ENCODE results near the gene SIGLEC15. TPM values are rescaled to one million over a fixed set of nuclear protein-coding genes. Genes with fewer than 3 reads are reported as not detected.

SIGLEC15 gene
- polyA plus RNA-seq, 2 of the 4 experiments (the other 2 are of a cell fraction), result not detected

DNA sequence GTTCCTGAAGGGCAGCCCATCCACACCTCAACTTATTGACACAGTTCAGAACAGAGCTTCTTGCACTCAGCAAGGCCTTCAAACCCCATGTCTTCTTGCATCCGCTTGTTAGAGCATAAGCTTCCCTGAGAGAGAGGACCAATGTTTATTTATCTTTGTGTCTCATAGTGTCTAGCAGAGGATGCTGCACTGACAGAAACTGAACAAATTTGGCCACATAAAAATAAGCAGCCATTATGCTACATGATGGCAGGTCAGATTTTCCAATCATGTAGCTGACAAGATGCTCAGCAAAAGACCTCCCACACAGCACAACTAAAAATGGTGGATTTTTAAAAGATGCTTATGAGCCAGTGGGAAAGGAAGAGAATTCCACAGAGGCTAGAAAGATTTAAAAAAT, 38.1 kb upstream of the SIGLEC15 start:
- no peak overlapping the region for H3K4me2 ChIP-seq
- no peak overlapping the region for H3K27ac ChIP-seq
- DNase-seq (ENCODE audit: low read depth in 1 of 2, low spot score in 1 of 2), result no peak
- H3K4me1 ChIP-seq, result peaks cover 15% of the 10 kb centered on the region
- H3K4me3 ChIP-seq, result no peak overlapping the region
- POLR2A ChIA-PET, result no interaction called here
- no peak for FAIRE-seq
- 100% methylated on average over 1 of the region's 1 CpG for WGBS (ENCODE audit: missing lambda C conversion rate)
- no peaks in the 10 kb centered on the region for H3K9me3 ChIP-seq
- TF ChIP-seq CEBPB (IDR thresholded peaks at IDR 0.05) (no peak), RNF2 (IDR thresholded peaks at IDR 0.05; ENCODE audit: borderline replicate concordance, low read depth) (no peak), HOXB5 (CRISPR knock-in tag; IDR thresholded peaks at IDR 0.05) (no peak), ESRRA (IDR thresholded peaks at IDR 0.05; ENCODE audit: borderline replicate concordance, low read length) (no peak), HEYL (CRISPR knock-in tag; IDR thresholded peaks at IDR 0.05) (no peak), SREBF2 (IDR thresholded peaks at IDR 0.05) (no peak), HDAC2 (IDR thresholded peaks at IDR 0.05) (no peak)
- TF ChIP-seq, protein P1, sequence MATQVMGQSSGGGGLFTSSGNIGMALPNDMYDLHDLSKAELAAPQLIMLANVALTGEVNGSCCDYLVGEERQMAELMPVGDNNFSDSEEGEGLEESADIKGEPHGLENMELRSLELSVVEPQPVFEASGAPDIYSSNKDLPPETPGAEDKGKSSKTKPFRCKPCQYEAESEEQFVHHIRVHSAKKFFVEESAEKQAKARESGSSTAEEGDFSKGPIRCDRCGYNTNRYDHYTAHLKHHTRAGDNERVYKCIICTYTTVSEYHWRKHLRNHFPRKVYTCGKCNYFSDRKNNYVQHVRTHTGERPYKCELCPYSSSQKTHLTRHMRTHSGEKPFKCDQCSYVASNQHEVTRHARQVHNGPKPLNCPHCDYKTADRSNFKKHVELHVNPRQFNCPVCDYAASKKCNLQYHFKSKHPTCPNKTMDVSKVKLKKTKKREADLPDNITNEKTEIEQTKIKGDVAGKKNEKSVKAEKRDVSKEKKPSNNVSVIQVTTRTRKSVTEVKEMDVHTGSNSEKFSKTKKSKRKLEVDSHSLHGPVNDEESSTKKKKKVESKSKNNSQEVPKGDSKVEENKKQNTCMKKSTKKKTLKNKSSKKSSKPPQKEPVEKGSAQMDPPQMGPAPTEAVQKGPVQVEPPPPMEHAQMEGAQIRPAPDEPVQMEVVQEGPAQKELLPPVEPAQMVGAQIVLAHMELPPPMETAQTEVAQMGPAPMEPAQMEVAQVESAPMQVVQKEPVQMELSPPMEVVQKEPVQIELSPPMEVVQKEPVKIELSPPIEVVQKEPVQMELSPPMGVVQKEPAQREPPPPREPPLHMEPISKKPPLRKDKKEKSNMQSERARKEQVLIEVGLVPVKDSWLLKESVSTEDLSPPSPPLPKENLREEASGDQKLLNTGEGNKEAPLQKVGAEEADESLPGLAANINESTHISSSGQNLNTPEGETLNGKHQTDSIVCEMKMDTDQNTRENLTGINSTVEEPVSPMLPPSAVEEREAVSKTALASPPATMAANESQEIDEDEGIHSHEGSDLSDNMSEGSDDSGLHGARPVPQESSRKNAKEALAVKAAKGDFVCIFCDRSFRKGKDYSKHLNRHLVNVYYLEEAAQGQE (IDR thresholded peaks at IDR 0.05), result no peak
- ATAC-seq, result no peak
- CTCF ChIA-PET, result interaction anchor here (0.9 to 1.2 kb wide), 2 partner anchors 50 to 65 kb away, joined by 3 to 4 read pairs; no protein-coding TSS in a partner anchor

DNA sequence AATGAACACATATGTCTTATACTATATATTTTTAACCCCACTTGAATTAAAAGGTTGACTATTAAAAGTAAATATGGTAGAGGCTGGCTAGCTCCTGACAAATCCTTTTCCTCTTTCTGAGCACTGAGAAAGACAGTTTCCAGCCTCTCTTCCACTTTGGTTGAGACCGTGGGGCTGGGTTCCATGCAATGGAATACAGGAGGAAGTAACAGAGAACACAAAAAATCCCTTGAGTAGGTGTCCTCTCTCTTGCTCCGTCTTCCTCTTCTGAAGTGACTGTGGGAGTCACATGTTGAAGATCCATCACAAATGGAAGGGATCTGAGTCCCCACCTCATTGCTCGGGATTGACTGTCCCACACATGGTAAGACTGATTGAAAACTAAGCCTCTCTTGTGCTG, 36.6 kb upstream of the SIGLEC15 start:
- ATAC-seq (no peak), FAIRE-seq (no peak), DNase-seq (ENCODE audit: low read depth in 1 of 2, low spot score in 1 of 2) (no peak)
- Histone ChIP-seq H3K27ac (no peak overlapping the region), H3K4me2 (no peak overlapping the region), H3K4me3 (no peak overlapping the region), H3K9me3 (no peaks in the 10 kb centered on the region), H3K4me1 (peaks cover 14% of the 10 kb centered on the region)
- TF ChIP-seq, protein P1 (IDR thresholded peaks at IDR 0.05), result no peak
- TF ChIP-seq, protein P2, sequence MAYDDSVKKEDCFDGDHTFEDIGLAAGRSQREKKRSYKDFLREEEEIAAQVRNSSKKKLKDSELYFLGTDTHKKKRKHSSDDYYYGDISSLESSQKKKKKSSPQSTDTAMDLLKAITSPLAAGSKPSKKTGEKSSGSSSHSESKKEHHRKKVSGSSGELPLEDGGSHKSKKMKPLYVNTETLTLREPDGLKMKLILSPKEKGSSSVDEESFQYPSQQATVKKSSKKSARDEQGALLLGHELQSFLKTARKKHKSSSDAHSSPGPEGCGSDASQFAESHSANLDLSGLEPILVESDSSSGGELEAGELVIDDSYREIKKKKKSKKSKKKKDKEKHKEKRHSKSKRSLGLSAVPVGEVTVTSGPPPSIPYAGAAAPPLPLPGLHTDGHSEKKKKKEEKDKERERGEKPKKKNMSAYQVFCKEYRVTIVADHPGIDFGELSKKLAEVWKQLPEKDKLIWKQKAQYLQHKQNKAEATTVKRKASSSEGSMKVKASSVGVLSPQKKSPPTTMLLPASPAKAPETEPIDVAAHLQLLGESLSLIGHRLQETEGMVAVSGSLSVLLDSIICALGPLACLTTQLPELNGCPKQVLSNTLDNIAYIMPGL (CRISPR knock-in tag; IDR thresholded peaks at IDR 0.05; ENCODE audit: borderline replicate concordance), result no peak
- TF ChIP-seq ZNF302 (CRISPR knock-in tag; IDR thresholded peaks at IDR 0.05), result no peak
- TF ChIP-seq EHMT2 (IDR thresholded peaks at IDR 0.05; ENCODE audit: low read depth), result no peak
- no peak for TF ChIP-seq CHD4 (IDR thresholded peaks at IDR 0.05; ENCODE audit: borderline replicate concordance)
- TF ChIP-seq, protein P3, sequence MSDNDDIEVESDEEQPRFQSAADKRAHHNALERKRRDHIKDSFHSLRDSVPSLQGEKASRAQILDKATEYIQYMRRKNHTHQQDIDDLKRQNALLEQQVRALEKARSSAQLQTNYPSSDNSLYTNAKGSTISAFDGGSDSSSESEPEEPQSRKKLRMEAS (IDR thresholded peaks at IDR 0.05), result no peak
- TF ChIP-seq KDM1A (IDR thresholded peaks at IDR 0.05; ENCODE audit: low read depth), result no peak
- TF ChIP-seq NPAS2 (CRISPR knock-in tag; IDR thresholded peaks at IDR 0.05; ENCODE audit: borderline replicate concordance), result no peak
- no peak for TF ChIP-seq RFX5 (IDR thresholded peaks at IDR 0.05)
- TF ChIP-seq HEYL (CRISPR knock-in tag; IDR thresholded peaks at IDR 0.05), result no peak
- TF ChIP-seq SMC3 (IDR thresholded peaks at IDR 0.05), result no peak
- TF ChIP-seq FOSB (CRISPR knock-in tag; IDR thresholded peaks at IDR 0.05), result no peak
- TF ChIP-seq ZSCAN20 (CRISPR knock-in tag; IDR thresholded peaks at IDR 0.05), result no peak
- CTCF ChIA-PET, result interaction anchor here (0.9 kb wide), 1 partner anchor 12 kb away, joined by 3 read pairs; no protein-coding TSS in a partner anchor
- WGBS (ENCODE audit: missing lambda C conversion rate), result 97% methylated on average over 3 of the region's 3 CpGs
- POLR2A ChIA-PET, result no interaction called here
